H9 (cell line): ENCODE results near the gene PRRT1B. TPM values are rescaled to one million over a fixed set of nuclear protein-coding genes. Genes with fewer than 3 reads are reported as not detected.
A peak's percentile ranks its signal among the peaks of the same experiment; 100 is the strongest.

Experiments used
- DNase-seq: peaks from one replicate; pipeline ENCODE4 v3.0.0-alpha.2; 2017
- H2AFZ ChIP-seq: one replicate; pipeline ENCODE4 v1.6.1; 2013; ENCODE audit warnings: mild to moderate bottlenecking, low read length, control low read depth, moderate library complexity
- H2AK5ac ChIP-seq: 2 replicates; pipeline ENCODE4 v1.6.1; 2013; ENCODE audit warnings: low read length, control low read depth, mixed read lengths; ENCODE audit not compliant: insufficient read length
- H2BK120ac ChIP-seq: one replicate; pipeline ENCODE4 v1.6.1; 2013; ENCODE audit warnings: low read depth, mild to moderate bottlenecking, low read length, control low read depth, inconsistent platforms; ENCODE audit not compliant: poor library complexity, severe bottlenecking
- H2BK12ac ChIP-seq: 2 replicates; pipeline ENCODE4 v1.6.1; 2013; ENCODE audit warnings: low read length, control low read depth, mixed read lengths, low read depth; ENCODE audit not compliant: insufficient read length
- H2BK15ac ChIP-seq: 2 replicates; pipeline ENCODE4 v1.6.1; 2013; ENCODE audit warnings: low read depth, low read length, control low read depth
- H2BK20ac ChIP-seq: one replicate; pipeline ENCODE4 v1.6.1; 2013; ENCODE audit warnings: low read depth, mild to moderate bottlenecking, low read length, control low read depth, inconsistent platforms; ENCODE audit not compliant: poor library complexity, severe bottlenecking
- H2BK5ac ChIP-seq: 2 replicates; pipeline ENCODE4 v1.6.1; 2013; ENCODE audit warnings: low read length, control low read depth, mixed read lengths; ENCODE audit not compliant: insufficient read length
- H3K14ac ChIP-seq: 2 replicates; pipeline ENCODE4 v1.6.1; 2013; ENCODE audit warnings: low read length, control low read depth; ENCODE audit not compliant: insufficient read depth
- H3K18ac ChIP-seq: 2 replicates; pipeline ENCODE4 v1.6.1; 2013; ENCODE audit warnings: low read depth, mild to moderate bottlenecking, mixed read lengths, low read length, control low read depth; ENCODE audit not compliant: insufficient read length
- H3K23ac ChIP-seq: 2 replicates; pipeline ENCODE4 v1.6.1; 2013; ENCODE audit warnings: low read length, control low read depth, mixed read lengths, low read depth; ENCODE audit not compliant: insufficient read length
- H3K23me2 ChIP-seq: 2 replicates; pipeline ENCODE4 v1.6.1; 2013; ENCODE audit warnings: low read depth, mild to moderate bottlenecking, mixed read lengths, low read length, control low read depth; ENCODE audit not compliant: insufficient read length, poor library complexity, severe bottlenecking
- H3K27ac ChIP-seq: 2 replicates; pipeline ENCODE4 v1.5.1; 2013; ENCODE audit warnings: low read length, control low read depth, mixed read lengths, low read depth; ENCODE audit not compliant: insufficient read length
- H3K27me3 ChIP-seq: 2 replicates; pipeline ENCODE4 v1.6.1; 2013; ENCODE audit warnings: low read length, control low read depth, inconsistent platforms; ENCODE audit not compliant: insufficient read depth
- H3K4ac ChIP-seq: 2 replicates; pipeline ENCODE4 v1.6.1; 2013; ENCODE audit warnings: low read depth, mild to moderate bottlenecking, control low read depth, inconsistent platforms, low read length, moderate library complexity
- H3K4me1 ChIP-seq: 2 replicates; pipeline ENCODE4 v1.6.1; 2013; ENCODE audit warnings: low read length, control low read depth, inconsistent platforms; ENCODE audit not compliant: insufficient read depth
- H3K4me2 ChIP-seq: 2 replicates; pipeline ENCODE4 v1.6.1; 2013; ENCODE audit warnings: low read length, control low read depth, mixed read lengths; ENCODE audit not compliant: insufficient read length, insufficient read depth
- H3K56ac ChIP-seq: 2 replicates; pipeline ENCODE4 v1.6.1; 2013; ENCODE audit warnings: low read depth, mild to moderate bottlenecking, mixed read lengths, low read length, control low read depth; ENCODE audit not compliant: insufficient read length
- H3K79me1 ChIP-seq: 2 replicates; pipeline ENCODE4 v1.6.1; 2013; ENCODE audit warnings: low read depth, mild to moderate bottlenecking, moderate library complexity, low read length, control low read depth, inconsistent platforms; ENCODE audit not compliant: insufficient read depth, poor library complexity, severe bottlenecking
- H3K79me2 ChIP-seq: 2 replicates; pipeline ENCODE4 v1.6.1; 2013; ENCODE audit warnings: low read length, control low read depth, inconsistent platforms; ENCODE audit not compliant: insufficient read depth
- H3K9ac ChIP-seq: 2 replicates; pipeline ENCODE4 v1.6.1; 2013; ENCODE audit warnings: low read length, control low read depth, mixed read lengths; ENCODE audit not compliant: insufficient read length; ENCODE audit errors: extremely low read depth
- H3K9me3 ChIP-seq: one replicate; pipeline ENCODE4 v1.6.1; 2013; ENCODE audit warnings: low read depth, low read length, inconsistent platforms; ENCODE audit not compliant: control insufficient read depth
- H3T11ph ChIP-seq: one replicate; pipeline ENCODE4 v1.6.1; 2013; ENCODE audit warnings: mild to moderate bottlenecking, low read length, control low read depth, inconsistent platforms
- H4K20me1 ChIP-seq: one replicate; pipeline ENCODE4 v1.6.1; 2013; ENCODE audit not compliant: control insufficient read depth, insufficient read length, insufficient read depth
- H4K5ac ChIP-seq: 2 replicates; pipeline ENCODE4 v1.6.1; 2013; ENCODE audit warnings: low read depth, mild to moderate bottlenecking, mixed read lengths, low read length, control low read depth; ENCODE audit not compliant: insufficient read length
- H4K8ac ChIP-seq: replicated peaks from 2 replicates; pipeline ENCODE4 v1.6.1; 2013; ENCODE audit warnings: low read length, control low read depth, mixed read lengths, low read depth; ENCODE audit not compliant: insufficient read length
- H4K91ac ChIP-seq: 2 replicates; pipeline ENCODE4 v1.6.1; 2013; ENCODE audit warnings: low read depth, mild to moderate bottlenecking, moderate library complexity, mixed read lengths, low read length, control low read depth; ENCODE audit not compliant: insufficient read length
- H3K27ac Mint-ChIP-seq, 3 experiments: 2 replicates in 2 of 3; 3 replicates in 1 of 3; pipeline ENCODE4 v1.8.0; 2020 to 2021; ENCODE audit warnings: mixed read lengths in 3 of 3, mild to moderate bottlenecking in 1 of 3, moderate library complexity in 1 of 3
- H3K27me3 Mint-ChIP-seq: 2 replicates; pipeline ENCODE4 v1.8.0; 2021; ENCODE audit warnings: low read depth, mild to moderate bottlenecking, moderate library complexity, mixed read lengths
- H3K36me3 Mint-ChIP-seq, 3 experiments: 2 replicates in 2 of 3; 3 replicates in 1 of 3; pipeline ENCODE4 v1.8.0; 2020 to 2021; ENCODE audit warnings: low read depth in 3 of 3, mixed read lengths in 3 of 3; ENCODE audit not compliant: insufficient read depth in 1 of 3
- H3K4me1 Mint-ChIP-seq, 2 experiments: 2 replicates each; pipeline ENCODE4 v1.8.0; 2020; ENCODE audit warnings: mixed read lengths in 2 of 2
- H3K4me3 Mint-ChIP-seq, 2 experiments: 2 replicates in 1 of 2; 3 replicates in 1 of 2; pipeline ENCODE4 v1.8.0; 2020 to 2021; ENCODE audit warnings: mild to moderate bottlenecking in 2 of 2, mixed read lengths in 2 of 2, moderate library complexity in 1 of 2
- H3K9me3 Mint-ChIP-seq, 2 experiments: 2 replicates in 1 of 2; 3 replicates in 1 of 2; pipeline ENCODE4 v1.8.0; 2020; ENCODE audit warnings: mild to moderate bottlenecking in 2 of 2, mixed read lengths in 2 of 2, moderate library complexity in 1 of 2
- whole genome bisulfite sequencing: extraction: QIAGEN DNeasy Blood & Tissue Kit; methylation state at CpG from one replicate; pipeline ENCODE4 v1.1.7; 2013; ENCODE audit warnings: missing lambda C conversion rate, low lambda C conversion rate, mixed read lengths; ENCODE audit not compliant: insufficient read length; ENCODE audit errors: extremely low coverage; 5-methylcytosine and 5-hydroxymethylcytosine counted together
- total RNA-seq: library from RNA; stranded (reverse); gene quantifications from 2 replicates; pipeline ENCODE4 v1.2.1, GENCODE V29; 2021
- TF ChIP-seq, protein P1 (sequence below): fragments of 200-600 bp; sonication (generic); conservative IDR thresholded peaks from 3 replicates; pipeline ENCODE4 v1.8.0; 2021; ENCODE audit warnings: antibody characterized with exemption, mild to moderate bottlenecking

The PRRT1B gene
- total RNA-seq, 1 experiment from 2014 or later, result 1.0 TPM

DNA sequence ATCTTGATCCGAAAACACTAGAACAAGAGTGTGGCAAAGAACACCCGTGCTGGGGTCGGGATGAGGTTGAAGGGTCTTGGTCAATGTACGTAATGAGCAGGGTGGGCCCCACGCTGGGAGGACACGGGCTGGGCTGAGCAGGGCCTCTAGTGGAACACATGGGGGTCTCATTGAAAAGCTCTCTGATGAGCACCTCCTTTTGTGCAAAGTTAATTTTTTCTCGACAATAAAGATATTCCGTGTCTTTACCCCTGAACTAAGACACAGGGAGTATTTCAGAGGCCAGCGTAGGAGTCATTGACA, 22.3 kb upstream of the PRRT1B start:
- Histone ChIP-seq H4K91ac (no peak overlapping the region), H3K4ac (no peak overlapping the region), H2BK20ac (no peak overlapping the region), H3K9ac (no peak overlapping the region), H3K4me1 (no peaks in the 10 kb centered on the region), H4K5ac (no peak overlapping the region), H2BK5ac (no peak overlapping the region), H3K79me2 (no peaks in the 10 kb centered on the region), H3K14ac (no peak overlapping the region), H2AK5ac (no peak overlapping the region), H4K20me1 (no peaks in the 10 kb centered on the region), H3K18ac (no peak overlapping the region), H4K8ac (no peak overlapping the region), H2BK120ac (no peak overlapping the region), H3K56ac (no peak overlapping the region), H2BK12ac (no peak overlapping the region), H3K27me3 (no peaks in the 10 kb centered on the region), H3K9me3 (no peaks in the 10 kb centered on the region), H3K27ac (no peak overlapping the region), H3T11ph (no peak overlapping the region), H3K23ac (no peak overlapping the region), H3K4me2 (no peak overlapping the region), H2AFZ (no peak overlapping the region), H2BK15ac (no peak overlapping the region), H3K79me1 (no peaks in the 10 kb centered on the region), H3K23me2 (no peaks in the 10 kb centered on the region)
- Mint-ChIP-seq H3K4me3 (no peak overlapping the region), H3K36me3 (peaks cover 40 to 91% (median 82%) of the 10 kb centered on the region in 3 experiments; a peak in 6 of 7 replicates), H3K9me3 (no peaks in the 10 kb centered on the region), H3K27ac (peak overlapping the region in 2 of 3 experiments; percentile 62 to 66; a peak in 3 of 7 replicates), H3K27me3 (no peaks in the 10 kb centered on the region), H3K4me1 (no peaks in the 10 kb centered on the region)
- DNase-seq, result no peak
- WGBS, result no CpG with 5 or more reads among the region's 9 CpGs
- TF ChIP-seq, protein P1, sequence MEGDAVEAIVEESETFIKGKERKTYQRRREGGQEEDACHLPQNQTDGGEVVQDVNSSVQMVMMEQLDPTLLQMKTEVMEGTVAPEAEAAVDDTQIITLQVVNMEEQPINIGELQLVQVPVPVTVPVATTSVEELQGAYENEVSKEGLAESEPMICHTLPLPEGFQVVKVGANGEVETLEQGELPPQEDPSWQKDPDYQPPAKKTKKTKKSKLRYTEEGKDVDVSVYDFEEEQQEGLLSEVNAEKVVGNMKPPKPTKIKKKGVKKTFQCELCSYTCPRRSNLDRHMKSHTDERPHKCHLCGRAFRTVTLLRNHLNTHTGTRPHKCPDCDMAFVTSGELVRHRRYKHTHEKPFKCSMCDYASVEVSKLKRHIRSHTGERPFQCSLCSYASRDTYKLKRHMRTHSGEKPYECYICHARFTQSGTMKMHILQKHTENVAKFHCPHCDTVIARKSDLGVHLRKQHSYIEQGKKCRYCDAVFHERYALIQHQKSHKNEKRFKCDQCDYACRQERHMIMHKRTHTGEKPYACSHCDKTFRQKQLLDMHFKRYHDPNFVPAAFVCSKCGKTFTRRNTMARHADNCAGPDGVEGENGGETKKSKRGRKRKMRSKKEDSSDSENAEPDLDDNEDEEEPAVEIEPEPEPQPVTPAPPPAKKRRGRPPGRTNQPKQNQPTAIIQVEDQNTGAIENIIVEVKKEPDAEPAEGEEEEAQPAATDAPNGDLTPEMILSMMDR, result no peak
